TTC549 (cell line): Measurements from ENCODE around the gene CFAP161.
"Not testable (repeated sequence)": the region's sequence is repeated elsewhere in the genome, so short reads cannot be mapped to it uniquely, and the experiment has no call there.

ENCODE experiments used
- FAIRE-seq: peaks from 2 replicates; lab custom pipeline; 2012; peaks lifted over from hg19 to GRCh38; lab: Jason Lieb, UNC

Gene CFAP161

DNA sequence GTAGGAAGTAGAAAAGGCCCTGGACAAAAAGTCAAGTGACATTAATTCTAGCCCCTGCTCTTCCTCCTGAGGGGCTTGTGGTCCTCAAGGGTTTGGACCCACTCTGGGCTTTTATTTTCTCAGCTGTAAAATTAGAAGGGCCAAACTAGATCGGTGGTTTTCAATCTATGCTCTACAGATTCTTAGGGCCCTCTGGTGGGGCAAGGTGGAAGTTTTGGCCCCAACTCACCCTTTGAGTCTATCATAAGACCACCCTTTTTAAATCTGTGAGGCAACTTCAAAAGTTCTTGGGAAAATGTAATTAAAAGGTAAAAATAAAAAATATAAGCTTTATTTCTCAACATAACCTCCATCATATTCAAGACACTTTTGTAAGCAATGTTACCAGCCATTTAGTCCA lies 25.6 kb upstream of the CFAP161 start:
- no peak for FAIRE-seq

DNA sequence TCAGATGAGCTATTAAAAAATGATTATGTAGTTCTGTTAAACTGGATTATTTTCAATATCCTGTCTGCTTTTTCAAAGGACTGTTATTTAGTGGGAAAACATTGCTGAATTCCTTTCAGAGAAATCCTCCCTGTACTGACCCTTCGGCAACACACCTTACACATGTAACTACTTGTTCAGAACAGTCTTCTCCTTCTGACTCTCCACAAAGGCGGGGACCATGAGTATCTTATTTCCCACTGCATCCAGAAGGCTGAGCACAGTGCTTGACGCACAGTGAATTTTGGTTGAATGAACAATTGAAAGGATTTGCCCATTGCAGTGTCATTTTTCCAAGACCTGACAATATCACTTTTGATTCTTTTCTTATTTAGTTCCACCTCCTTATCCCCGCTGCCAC lies 23.1 kb upstream of the CFAP161 start:
- no peak for FAIRE-seq

- FAIRE-seq: no peak
Measured at GRCh38 chr15:81111510-81112470, 22.3 kb upstream of the CFAP161 start.

DNA sequence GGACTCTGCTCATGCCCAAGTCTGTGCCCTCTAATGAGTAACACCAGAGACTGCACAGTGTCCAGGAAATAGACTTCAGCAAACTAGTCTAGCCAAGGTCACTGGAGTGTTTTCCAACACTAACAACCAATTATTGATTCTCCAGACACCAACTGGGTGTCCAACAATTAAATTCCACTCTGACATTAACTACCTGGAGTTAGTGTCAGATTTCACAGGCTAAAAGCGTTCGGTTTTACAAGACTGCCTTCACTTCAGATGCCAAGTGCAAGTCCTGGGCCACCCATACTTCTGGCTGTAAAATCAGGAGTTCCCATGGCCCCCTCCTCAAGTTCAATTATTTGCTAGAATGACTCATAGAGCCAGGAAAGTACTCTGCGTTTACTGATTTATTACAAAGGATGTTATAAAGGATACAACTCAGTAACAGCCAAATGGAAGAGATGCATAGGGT lies 20.8 kb upstream of the CFAP161 start:
- no peak for FAIRE-seq

DNA sequence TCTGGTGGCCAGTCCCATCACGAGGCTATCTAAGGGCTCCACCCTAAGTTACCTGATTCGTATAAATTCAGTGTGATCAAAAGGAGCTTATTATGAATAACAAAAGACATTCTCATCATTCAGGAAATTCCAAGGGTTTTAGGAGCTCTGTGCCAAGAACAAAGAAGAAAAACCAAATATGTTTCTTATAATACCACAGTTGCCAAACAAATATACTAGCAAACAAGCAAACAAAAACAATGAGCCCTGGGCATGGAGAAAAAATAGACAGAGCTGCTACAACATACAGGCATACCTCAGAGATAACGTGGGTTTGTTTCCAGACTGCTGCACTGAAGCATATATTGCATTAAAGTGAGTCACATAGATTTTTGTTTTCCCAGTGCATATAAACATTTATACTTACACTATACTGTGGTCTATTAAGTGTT lies 20.2 kb upstream of the CFAP161 start:
- no peak for FAIRE-seq

GRCh38 chr15:81115054-81115939 lies 18.8 kb upstream of the CFAP161 start:
- no peak for FAIRE-seq

- no peak for FAIRE-seq
Measured at GRCh38 chr15:81117136-81117535, 16.9 kb upstream of the CFAP161 start.

DNA sequence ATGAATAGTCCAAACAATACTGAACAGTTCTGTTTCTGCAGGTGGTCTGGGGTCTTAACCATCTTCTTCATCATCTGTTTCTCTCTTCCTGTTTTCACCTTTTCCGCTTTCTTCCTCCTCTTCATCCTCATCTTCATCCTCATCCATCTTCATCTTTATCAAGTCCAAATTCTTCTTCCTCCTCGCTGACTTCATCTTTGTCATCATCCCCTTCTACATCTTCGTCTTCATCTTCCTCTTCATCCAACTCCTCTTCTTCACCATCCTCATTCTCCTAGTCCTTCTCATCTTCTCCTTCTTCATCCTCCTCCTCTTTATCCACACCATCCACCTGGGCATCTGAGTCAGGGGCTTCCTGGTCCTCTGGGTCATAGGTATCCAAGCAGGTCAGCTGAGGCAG lies 16.5 kb upstream of the CFAP161 start:
- no peak for FAIRE-seq

DNA sequence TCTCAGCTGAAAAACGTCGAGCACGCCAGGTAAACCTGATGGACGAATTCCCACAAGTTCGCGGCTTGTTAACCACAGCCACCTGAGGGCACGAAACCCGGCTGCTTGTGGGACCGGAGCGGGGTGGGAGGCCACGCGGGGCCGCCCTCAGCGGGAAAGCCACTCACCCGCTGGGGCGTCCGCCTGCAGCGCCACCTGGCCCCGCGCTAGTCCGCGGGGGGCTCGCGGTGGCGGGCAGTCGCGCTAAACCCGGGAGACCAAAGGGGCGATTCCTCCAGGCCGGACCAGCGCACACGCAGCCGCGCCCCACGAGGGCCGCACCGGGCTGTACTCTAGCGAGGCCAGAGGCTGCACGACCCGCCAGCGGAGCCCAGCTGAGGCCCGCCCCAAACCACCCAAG lies 15.7 kb upstream of the CFAP161 start:
- FAIRE-seq: no peak

DNA sequence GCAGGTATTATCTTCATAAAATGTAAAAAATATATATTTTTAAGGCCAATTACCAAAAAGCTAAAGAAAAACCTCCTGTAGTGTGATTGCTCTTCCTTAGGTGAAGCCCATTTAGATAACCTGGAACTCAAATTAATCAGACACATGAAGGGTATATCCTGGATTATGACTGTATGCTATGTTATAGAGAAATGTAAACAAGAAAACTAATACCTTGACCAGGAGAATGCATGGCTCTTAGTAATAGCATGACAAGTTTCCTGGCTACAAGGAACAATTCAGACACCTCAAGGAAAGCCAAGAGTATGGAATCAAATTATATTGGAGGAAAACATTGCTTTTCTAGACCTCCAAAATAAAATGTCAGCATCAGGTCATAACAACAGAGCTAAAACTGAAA lies 14.0 kb upstream of the CFAP161 start:
- FAIRE-seq: no peak

- no peak for FAIRE-seq
Measured at GRCh38 chr15:81126892-81127291, 7.2 kb upstream of the CFAP161 start.

DNA sequence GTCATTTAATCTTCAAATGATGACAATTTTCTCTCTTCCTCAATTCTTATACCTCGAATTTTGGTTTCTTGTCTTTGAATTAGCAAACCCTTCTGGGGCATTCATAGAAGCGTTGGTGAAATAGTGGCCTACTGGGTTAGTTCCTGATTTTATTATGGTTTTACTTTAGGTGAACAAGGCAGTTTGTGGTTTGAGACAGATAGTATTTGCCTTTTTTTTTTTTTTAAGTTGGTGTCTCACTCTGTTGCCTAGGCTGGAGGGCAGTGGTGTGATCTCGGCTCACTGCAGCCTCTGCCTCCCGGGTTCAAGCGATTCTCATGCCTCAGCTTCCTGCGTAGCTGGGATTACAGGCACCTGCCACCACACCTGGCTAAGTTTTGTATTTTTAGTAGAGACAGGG lies 7.4 kb downstream of the CFAP161 start:
- FAIRE-seq: not testable (repeated sequence)

DNA sequence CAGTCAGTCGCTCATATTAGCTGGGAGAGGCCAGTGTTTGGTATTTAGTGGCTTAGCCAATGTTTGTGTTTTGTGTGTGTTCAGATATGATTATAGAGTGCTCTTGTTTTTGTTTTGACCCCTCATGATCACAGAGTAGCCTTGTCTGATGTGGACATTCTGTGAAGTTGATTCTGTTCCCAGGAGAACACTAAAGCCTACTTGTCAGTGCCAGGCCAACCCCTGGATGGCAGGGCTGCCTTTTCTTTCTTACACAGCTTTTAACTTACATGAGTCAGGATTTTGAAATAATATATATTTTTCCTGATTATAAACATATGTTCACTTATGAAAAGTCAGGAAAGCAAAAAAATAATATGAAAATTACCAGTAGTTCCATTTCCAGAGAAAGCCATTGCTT lies 11.9 kb downstream of the CFAP161 start:
- no peak for FAIRE-seq

DNA sequence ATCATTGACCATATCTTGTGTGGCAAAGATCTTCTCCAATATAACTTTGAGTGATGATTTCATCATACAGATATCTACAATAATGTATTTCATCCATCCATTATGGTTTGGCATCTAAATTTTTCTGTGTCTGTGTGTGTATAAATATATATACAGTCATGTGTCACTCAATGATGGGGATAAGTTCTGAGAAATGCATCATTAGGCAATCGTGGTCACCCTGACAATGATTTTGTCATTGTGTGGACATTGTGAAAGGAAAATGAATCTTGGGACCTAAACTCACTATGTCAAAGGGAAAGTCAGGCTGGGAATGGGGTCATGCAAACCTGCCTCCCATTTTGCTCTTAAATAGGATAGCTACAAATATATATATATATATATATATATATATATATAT lies 12.4 kb downstream of the CFAP161 start:
- no peak for FAIRE-seq

DNA sequence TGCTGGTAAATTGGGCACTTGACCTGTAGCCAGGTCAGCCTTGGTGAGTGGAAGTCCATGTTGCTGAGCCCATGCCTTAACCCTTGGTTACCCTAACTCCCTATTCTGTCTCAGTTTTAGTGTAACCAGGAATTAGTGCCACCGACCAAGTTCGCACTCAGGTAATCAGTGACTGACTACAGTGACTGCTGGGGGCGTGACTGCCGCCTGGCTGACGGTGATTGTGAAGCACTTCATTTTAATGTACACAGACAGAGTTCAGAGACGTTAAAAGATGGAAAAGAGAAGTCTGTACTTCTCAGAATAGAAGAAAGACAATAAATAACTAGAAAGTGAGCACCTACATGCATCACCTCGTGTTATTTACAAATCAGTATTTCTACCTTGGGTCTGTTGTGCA lies 17.3 kb downstream of the CFAP161 start:
- FAIRE-seq: no peak

DNA sequence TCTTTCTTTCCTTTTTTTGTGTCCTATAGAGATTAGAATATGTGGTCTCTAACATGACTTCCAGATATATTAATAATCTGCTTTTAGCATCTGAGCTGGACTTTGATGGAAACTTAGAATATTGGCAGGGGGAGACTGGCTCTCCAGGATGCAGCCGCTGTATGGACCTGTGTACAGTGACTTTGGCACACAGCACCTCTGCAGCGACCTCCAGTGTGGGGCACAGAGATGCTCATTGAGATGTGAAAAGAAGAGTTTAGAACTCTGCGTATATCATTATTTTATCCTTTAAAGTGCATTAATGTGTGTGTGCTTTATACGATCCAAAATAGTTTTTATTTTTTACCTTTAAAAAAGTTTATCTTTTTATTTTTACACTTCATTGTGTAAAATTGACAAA lies 18.3 kb downstream of the CFAP161 start:
- no peak for FAIRE-seq

GRCh38 chr15:81152799-81153198 lies 18.7 kb downstream of the CFAP161 start:
- no peak for FAIRE-seq

- no peak for FAIRE-seq
Measured at GRCh38 chr15:81155375-81156218, 21.5 kb downstream of the CFAP161 start.

DNA sequence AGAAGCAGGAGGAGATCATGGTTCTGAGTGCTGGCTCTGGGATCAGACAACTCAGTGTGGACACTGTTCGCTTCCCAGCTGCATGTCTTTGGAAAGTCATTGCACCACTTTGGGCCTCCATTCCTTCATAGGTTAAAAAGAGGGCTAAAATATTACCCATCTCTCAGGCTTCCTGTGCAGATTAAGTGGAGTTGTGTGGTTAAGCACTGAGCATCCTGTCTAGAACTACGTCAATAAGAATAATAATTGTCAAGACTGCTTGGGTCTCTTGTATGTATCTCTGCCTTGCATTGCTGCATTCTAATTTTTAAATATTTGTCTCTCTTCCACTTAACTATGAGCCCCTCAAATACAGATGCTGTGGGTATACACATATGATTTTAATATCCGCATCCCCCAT lies 22.3 kb downstream of the CFAP161 start:
- FAIRE-seq: no peak

- no peak for FAIRE-seq
Measured at GRCh38 chr15:81157195-81157938, 23.3 kb downstream of the CFAP161 start.

DNA sequence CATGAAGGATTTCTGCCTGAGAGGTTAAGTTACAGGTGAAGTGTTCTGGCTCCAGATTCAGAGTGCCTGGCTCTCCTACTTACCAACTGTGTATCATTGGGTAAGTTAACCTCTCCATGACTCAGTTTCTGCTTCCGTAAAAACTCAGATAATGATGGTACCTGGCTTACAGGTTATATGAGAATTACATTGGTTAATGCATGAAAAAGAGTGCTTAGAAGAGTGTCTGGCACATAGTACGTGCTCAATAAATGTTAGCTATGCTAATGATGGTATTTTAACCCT lies 23.8 kb downstream of the CFAP161 start:
- no peak for FAIRE-seq

DNA sequence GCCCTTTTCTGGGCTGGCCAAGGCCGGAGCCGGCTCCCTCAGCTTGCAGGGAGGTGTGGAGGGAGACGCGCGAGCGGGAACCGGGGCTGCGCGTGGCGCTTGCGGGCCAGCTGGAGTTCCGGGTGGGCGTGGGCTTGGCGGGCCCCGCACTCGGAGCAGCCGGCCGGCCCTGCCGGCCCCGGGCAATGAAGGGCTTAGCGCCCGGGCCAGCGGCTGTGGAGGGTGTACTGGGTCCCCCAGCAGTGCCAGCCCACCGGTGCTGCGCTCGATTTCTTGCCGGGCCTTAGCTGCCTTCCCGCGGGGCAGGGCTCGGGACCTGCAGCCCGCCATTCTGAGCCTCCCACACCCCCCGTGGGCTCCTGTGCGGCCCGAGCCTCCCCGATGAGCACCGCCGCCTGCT lies 24.5 kb downstream of the CFAP161 start:
- not testable (repeated sequence) for FAIRE-seq
